ENCODE measurements around the gene PVALB. TPM values are rescaled to one million over a fixed set of nuclear protein-coding genes. Genes with fewer than 3 reads are reported as not detected.
A peak's percentile ranks its signal among the peaks of the same experiment; 100 is the strongest.

PVALB gene
- total RNA-seq, 1 donor from 2014 or later: not detected

GRCh38 chr22:36770513-36771231, 46.2 kb downstream of the PVALB start:
- Histone ChIP-seq H3K4me1 (peaks cover 0 to 6% of the 10 kb centered on the region in 2 donors), H3K27ac (no peak overlapping the region), H3K4me3 (no peak overlapping the region), H3K27me3 (no peaks in the 10 kb centered on the region), H3K36me3 (peaks cover 0 to 10% of the 10 kb centered on the region in 2 donors), H3K9me3 (no peaks in the 10 kb centered on the region)
- DNase-seq (ENCODE audit: low spot score in 2 of 2): peak in 1 of 2 donors; percentile 53
- intact Hi-C loops (cut with DNase I): loop anchor here (10.0 kb wide), 1 partner anchor 774 kb away; no protein-coding TSS in a partner anchor
- TF ChIP-seq CTCF (IDR thresholded peaks at IDR 0.05): no peak

- H3K4me3 ChIP-seq: no peak overlapping the region
- H3K9me3 ChIP-seq: no peaks in the 10 kb centered on the region
- H3K27me3 ChIP-seq: no peaks in the 10 kb centered on the region
- peaks cover 0 to 16% of the 10 kb centered on the region in 2 donors for H3K36me3 ChIP-seq
- peaks cover 0 to under 1% of the 10 kb centered on the region in 2 donors for H3K4me1 ChIP-seq
- intact Hi-C loops (cut with DNase I): loop anchor here (10.0 kb wide), 1 partner anchor 775 kb away; no protein-coding TSS in a partner anchor
- TF ChIP-seq CTCF (IDR thresholded peaks at IDR 0.05): no peak
- peak in 1 of 2 donors; percentile 53 for DNase-seq (ENCODE audit: low spot score in 2 of 2)
- H3K27ac ChIP-seq: no peak overlapping the region
Observed at GRCh38 chr22:36769541-36770512, 47.0 kb downstream of the PVALB start.

GRCh38 chr22:36768616-36769015, 48.2 kb downstream of the PVALB start:
- Histone ChIP-seq H3K9me3 (no peaks in the 10 kb centered on the region), H3K4me1 (no peaks in the 10 kb centered on the region), H3K36me3 (peaks cover 0 to 21% of the 10 kb centered on the region in 2 donors), H3K4me3 (no peak overlapping the region), H3K27ac (no peak overlapping the region), H3K27me3 (no peaks in the 10 kb centered on the region)
- no peak for TF ChIP-seq CTCF (IDR thresholded peaks at IDR 0.05)
- DNase-seq (ENCODE audit: low spot score in 2 of 2): peak in 1 of 2 donors; percentile 48
- intact Hi-C loops (cut with DNase I): no loop called here

- Histone ChIP-seq H3K9me3 (no peaks in the 10 kb centered on the region), H3K27ac (no peak overlapping the region), H3K4me3 (no peak overlapping the region), H3K27me3 (no peaks in the 10 kb centered on the region), H3K4me1 (no peaks in the 10 kb centered on the region), H3K36me3 (peaks cover 0 to 22% of the 10 kb centered on the region in 2 donors)
- DNase-seq (ENCODE audit: low spot score in 2 of 2): peak in 1 of 2 donors; percentile 12
- no peak for TF ChIP-seq CTCF (IDR thresholded peaks at IDR 0.05)
- intact Hi-C loops (cut with DNase I): no loop called here
Observed at GRCh38 chr22:36768141-36768540, 48.7 kb downstream of the PVALB start.

- H3K27me3 ChIP-seq: no peaks in the 10 kb centered on the region
- intact Hi-C loops (cut with DNase I): no loop called here
- no peak overlapping the region for H3K27ac ChIP-seq
- peak in 1 of 2 donors; percentile 40 for DNase-seq (ENCODE audit: low spot score in 2 of 2)
- peaks cover 0 to 26% of the 10 kb centered on the region in 2 donors for H3K36me3 ChIP-seq
- H3K4me1 ChIP-seq: no peaks in the 10 kb centered on the region
- TF ChIP-seq CTCF (IDR thresholded peaks at IDR 0.05): no peak
- no peak overlapping the region for H3K4me3 ChIP-seq
- no peaks in the 10 kb centered on the region for H3K9me3 ChIP-seq
Observed at GRCh38 chr22:36767035-36767775, 49.6 kb downstream of the PVALB start.

Data from ascending aorta (tissue), 2 donors.